HepG2 (cell line): ENCODE data around the gene NPNT. TPM values are rescaled to one million over a fixed set of nuclear protein-coding genes. Genes with fewer than 3 reads are reported as not detected.

ENCODE experiments used
- ATAC-seq: fragments of 200-7000 bp; cut with Tn5 transposase; 3 replicates; pipeline ENCODE4 v1.9.1; 2020; ENCODE audit warnings: mild to moderate bottlenecking, moderate library complexity
- BruUV-seq: library from RNA; stranded (reverse); fragments of 400-500 nt; replicated peaks from 2 replicates; lab custom pipeline; 2021; lab: Mats Ljungman, UMichigan
- CTCF ChIA-PET: fragments of 300-600 bp; formaldehyde crosslinking; extraction: SDS; loops from one replicate; lab custom pipeline; 2021; ENCODE audit warnings: low total read pairs, inconsistent platforms, low intra/inter-chr PET ratio; lab: Yijun Ruan, JAX
- POLR2A ChIA-PET: fragments of 350-600 bp; sonication (Branson Sonifier 250); formaldehyde crosslinking; loops from one replicate; lab custom pipeline; 2020; ENCODE audit warnings: antibody characterized with exemption, inconsistent platforms; lab: Yijun Ruan, JAX
- DNase-seq: peaks from one replicate; pipeline ENCODE4 v3.0.0-alpha.2; 2015; ENCODE audit warnings: low spot score
- FAIRE-seq: peaks from 3 replicates; lab custom pipeline; 2011; peaks lifted over from hg19 to GRCh38; lab: Jason Lieb, UNC
- H2AFZ ChIP-seq: one replicate; pipeline ENCODE4 v1.6.1; 2011; ENCODE audit warnings: low read length, inconsistent platforms
- H3K27ac ChIP-seq: fragments of 300-600 bp; 3 replicates; pipeline ENCODE4 v1.8.0; 2011; ENCODE audit warnings: mixed run types, mild to moderate bottlenecking, mixed read lengths, low read length, inconsistent platforms; ENCODE audit not compliant: insufficient read depth; ENCODE audit errors: extremely low read length
- H3K27me3 ChIP-seq, 2 experiments: fragments of 200-600 bp in 1 of 2; 2 replicates in 1 of 2; 3 replicates in 1 of 2; pipeline versions ENCODE4 v1.6.0 to v1.8.0; 2011; ENCODE audit warnings: low read length in 2 of 2, mild to moderate bottlenecking in 2 of 2, moderate library complexity in 2 of 2, inconsistent platforms in 1 of 2; ENCODE audit not compliant: insufficient read depth in 2 of 2, control insufficient read depth in 1 of 2
- H3K36me3 ChIP-seq, 2 experiments: fragments of 200-600 bp in 1 of 2; replicated peaks in 1 of 2; 2 replicates in 1 of 2; 3 replicates in 1 of 2; pipeline versions ENCODE4 v1.5.1 to v1.8.0; 2011; ENCODE audit warnings: low read length in 2 of 2, inconsistent platforms in 1 of 2; ENCODE audit not compliant: insufficient read depth in 2 of 2, control insufficient read depth in 1 of 2
- H3K4me1 ChIP-seq: 2 replicates; pipeline ENCODE4 v1.5.1; 2012; ENCODE audit warnings: low read length, inconsistent platforms; ENCODE audit not compliant: insufficient read depth
- H3K4me2 ChIP-seq: 2 replicates; pipeline ENCODE4 v1.6.0; 2011; ENCODE audit warnings: low read depth, low read length, inconsistent platforms
- H3K4me3 ChIP-seq, 3 experiments: fragments of 200-600 bp in 1 of 3; sonication (generic), shearing (Covaris generic) in 1 of 3; replicated peaks in 1 of 3; 2 replicates each; pipeline ENCODE4 v1.5.1; 2011 to 2016; ENCODE audit warnings: low read length in 3 of 3, inconsistent platforms in 2 of 3, low read depth in 2 of 3, mild to moderate bottlenecking in 2 of 3, control low read depth in 1 of 3, mixed read lengths in 1 of 3; ENCODE audit not compliant: insufficient read depth in 1 of 3
- H3K79me2 ChIP-seq: one replicate; pipeline ENCODE4 v1.6.1; 2011; ENCODE audit warnings: low read length, inconsistent platforms; ENCODE audit not compliant: insufficient read depth
- H3K9ac ChIP-seq: 2 replicates; pipeline ENCODE4 v1.6.0; 2011; ENCODE audit warnings: mild to moderate bottlenecking, low read depth, low read length, inconsistent platforms; ENCODE audit not compliant: insufficient read depth
- H3K9me3 ChIP-seq: 2 replicates; pipeline ENCODE4 v1.5.1; 2012; ENCODE audit warnings: mild to moderate bottlenecking, low read length
- H4K20me1 ChIP-seq: 2 replicates; pipeline ENCODE4 v1.6.0; 2011; ENCODE audit warnings: inconsistent platforms, mild to moderate bottlenecking, low read length, moderate library complexity; ENCODE audit not compliant: insufficient read depth
- HNRNPUL1 ChIP-seq: fragments of 200-400 bp; formaldehyde crosslinking; IDR thresholded peaks from 2 replicates; pipeline ENCODE4 v1.6.1; 2017; ENCODE audit warnings: low read depth, mild to moderate bottlenecking, low read length, moderate library complexity
- KDM5A ChIP-seq: fragments of 200-600 bp; sonication (generic); IDR thresholded peaks from 2 replicates; pipeline ENCODE4 v1.7.0; 2018; ENCODE audit warnings: antibody characterized with exemption, mild to moderate bottlenecking, low read length, borderline replicate concordance
- NR1H2 ChIP-seq: sonication (generic); formaldehyde crosslinking; IDR thresholded peaks from 2 replicates; pipeline ENCODE4 v1.8.1; 2022; ENCODE audit warnings: low read depth, missing genetic modification reagents, borderline replicate concordance
- NRL ChIP-seq: sonication (generic); formaldehyde crosslinking; IDR thresholded peaks from 2 replicates; pipeline ENCODE4 v1.5.0; 2020; ENCODE audit warnings: missing genetic modification reagents, mild to moderate bottlenecking, moderate library complexity, borderline replicate concordance
- ZNF205 ChIP-seq: IDR thresholded peaks from 2 replicates; pipeline ENCODE4 v1.6.1; 2018; ENCODE audit warnings: missing biosample characterization, missing genetic modification reagents
- ZNF577 ChIP-seq: sonication (generic); formaldehyde crosslinking; IDR thresholded peaks from 2 replicates; pipeline ENCODE4 v1.4.0; 2020; ENCODE audit warnings: mild to moderate bottlenecking, low read depth, missing genetic modification reagents, borderline replicate concordance
- ZNF792 ChIP-seq: IDR thresholded peaks from 2 replicates; pipeline ENCODE4 v1.6.1; 2016
- ZSCAN25 ChIP-seq: sonication (generic); formaldehyde crosslinking; IDR thresholded peaks from 2 replicates; pipeline ENCODE4 v1.8.0; 2022; ENCODE audit warnings: mild to moderate bottlenecking, missing genetic modification reagents
- WGBS: methylation state at CpG from one replicate; pipeline ENCODE4 v1.1.6; 2017; ENCODE audit warnings: low lambda C conversion rate; 5-methylcytosine and 5-hydroxymethylcytosine counted together
- in situ Hi-C: cut with HindIII; loops from 2 replicates; pipeline ENCODE4 v1.10.0; 2017; ENCODE audit warnings: low pct_unique_long_range_greater_than_20kb; ENCODE audit not compliant: extremely low pct_ligation_motif_present
- intact Hi-C: fragments of 100-400 bp; cut with micrococcal nuclease; formaldehyde crosslinking; loops from one replicate; pipeline ENCODE4 v1.10.0; 2022; ENCODE audit not compliant: unreplicated experiment
- polyA plus RNA-seq, 8 experiments: library from polyadenylated mRNA; depleted of rRNA in 3 of 8; stranded (reverse) in 7 of 8; unstranded in 1 of 8; fragments of >200 nt; fragmentation: Illumina TruSeq in 4 of 8; extraction: Trizol in 4 of 8; gene quantifications; 2 replicates each; pipeline versions ENCODE4 v1.2.1 to v1.2.3, GENCODE V29; 2011 to 2016; ENCODE audit warnings: low read depth in 4 of 8, missing spikeins in 1 of 8, mixed read lengths in 1 of 8; ENCODE audit not compliant: insufficient read depth in 1 of 8
- total RNA-seq, 5 experiments: library from RNA; depleted of rRNA; stranded (reverse); fragments of >200 nt; fragmentation: Illumina TruSeq; extraction: Trizol; gene quantifications; 2 replicates each; pipeline ENCODE4 v1.2.3, GENCODE V29; 2016; ENCODE audit warnings: low read depth in 1 of 5
- TF ChIP-seq, protein P1 (sequence below), 2 experiments: sonication (generic) in 1 of 2; formaldehyde crosslinking in 1 of 2; IDR thresholded peaks; 2 replicates each; pipeline versions ENCODE4 v1.4.0 to v1.6.1; 2016 to 2020; ENCODE audit warnings: borderline replicate concordance in 1 of 2, low read depth in 1 of 2, mild to moderate bottlenecking in 1 of 2, missing genetic modification reagents in 1 of 2
- TF ChIP-seq, protein P2 (sequence below): sonication (generic); formaldehyde crosslinking; IDR thresholded peaks from 2 replicates; pipeline ENCODE4 v1.4.0; 2020; ENCODE audit warnings: mild to moderate bottlenecking, missing genetic modification reagents

Gene NPNT
- total and polyA plus RNA-seq, 2 of the 13 experiments (the other 11 are each of a cell fraction or from before 2014, with no cell fraction given), result 1.1 to 19.1 TPM

DNA sequence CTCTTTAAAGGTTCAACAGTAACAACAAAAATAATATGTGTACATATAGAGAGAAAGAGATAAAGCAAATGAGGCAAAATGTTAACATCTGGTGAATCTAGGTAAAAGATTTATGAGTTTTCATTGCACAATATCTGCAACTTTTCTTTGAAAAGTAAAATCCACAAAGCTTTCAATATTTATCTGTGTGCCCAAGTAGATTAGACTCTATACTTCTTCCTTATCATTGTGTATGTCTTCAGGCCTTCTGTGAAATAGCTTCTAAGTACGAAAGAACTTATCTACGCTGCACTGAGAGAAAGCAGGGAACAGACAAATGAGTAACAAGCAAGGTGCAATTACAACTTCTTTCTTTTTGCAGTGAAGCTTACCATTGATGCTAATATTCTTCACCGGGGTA is 81.6 kb downstream of the NPNT start:
- no peak overlapping the region for H3K4me2 ChIP-seq
- TF ChIP-seq NRL (no peak), ZSCAN25 (CRISPR knock-in tag) (no peak), ZNF792 (CRISPR knock-in tag) (no peak), ZNF205 (CRISPR knock-in tag) (no peak), HNRNPUL1 (no peak), NR1H2 (CRISPR knock-in tag) (no peak), KDM5A (no peak), ZNF577 (CRISPR knock-in tag) (no peak)
- TF ChIP-seq, protein P1, sequence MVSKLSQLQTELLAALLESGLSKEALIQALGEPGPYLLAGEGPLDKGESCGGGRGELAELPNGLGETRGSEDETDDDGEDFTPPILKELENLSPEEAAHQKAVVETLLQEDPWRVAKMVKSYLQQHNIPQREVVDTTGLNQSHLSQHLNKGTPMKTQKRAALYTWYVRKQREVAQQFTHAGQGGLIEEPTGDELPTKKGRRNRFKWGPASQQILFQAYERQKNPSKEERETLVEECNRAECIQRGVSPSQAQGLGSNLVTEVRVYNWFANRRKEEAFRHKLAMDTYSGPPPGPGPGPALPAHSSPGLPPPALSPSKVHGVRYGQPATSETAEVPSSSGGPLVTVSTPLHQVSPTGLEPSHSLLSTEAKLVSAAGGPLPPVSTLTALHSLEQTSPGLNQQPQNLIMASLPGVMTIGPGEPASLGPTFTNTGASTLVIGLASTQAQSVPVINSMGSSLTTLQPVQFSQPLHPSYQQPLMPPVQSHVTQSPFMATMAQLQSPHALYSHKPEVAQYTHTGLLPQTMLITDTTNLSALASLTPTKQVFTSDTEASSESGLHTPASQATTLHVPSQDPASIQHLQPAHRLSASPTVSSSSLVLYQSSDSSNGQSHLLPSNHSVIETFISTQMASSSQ (IDR thresholded peaks at IDR 0.05; ENCODE audit: low read depth), result no peak
- TF ChIP-seq, protein P1 (CRISPR knock-in tag; IDR thresholded peaks at IDR 0.05; ENCODE audit: borderline replicate concordance), result no peak
- TF ChIP-seq, protein P2, sequence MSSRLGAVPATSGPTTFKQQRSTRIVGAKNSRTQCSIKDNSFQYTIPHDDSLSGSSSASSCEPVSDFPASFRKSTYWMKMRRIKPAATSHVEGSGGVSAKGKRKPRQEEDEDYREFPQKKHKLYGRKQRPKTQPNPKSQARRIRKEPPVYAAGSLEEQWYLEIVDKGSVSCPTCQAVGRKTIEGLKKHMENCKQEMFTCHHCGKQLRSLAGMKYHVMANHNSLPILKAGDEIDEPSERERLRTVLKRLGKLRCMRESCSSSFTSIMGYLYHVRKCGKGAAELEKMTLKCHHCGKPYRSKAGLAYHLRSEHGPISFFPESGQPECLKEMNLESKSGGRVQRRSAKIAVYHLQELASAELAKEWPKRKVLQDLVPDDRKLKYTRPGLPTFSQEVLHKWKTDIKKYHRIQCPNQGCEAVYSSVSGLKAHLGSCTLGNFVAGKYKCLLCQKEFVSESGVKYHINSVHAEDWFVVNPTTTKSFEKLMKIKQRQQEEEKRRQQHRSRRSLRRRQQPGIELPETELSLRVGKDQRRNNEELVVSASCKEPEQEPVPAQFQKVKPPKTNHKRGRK (CRISPR knock-in tag), result no peak
- TF ChIP-seq, all 625 proteins: peak for 0
- in situ Hi-C loops, result no loop called here
- CTCF ChIA-PET, result no interaction called here
- Histone ChIP-seq H3K79me2 (no peaks in the 10 kb centered on the region), H4K20me1 (no peaks in the 10 kb centered on the region), H3K36me3 (no peaks in the 10 kb centered on the region), H3K4me3 (no peak overlapping the region), H3K27ac (no peak overlapping the region), H2AFZ (no peak overlapping the region), H3K9me3 (no peaks in the 10 kb centered on the region), H3K4me1 (no peaks in the 10 kb centered on the region), H3K27me3 (no peaks in the 10 kb centered on the region), H3K9ac (no peak overlapping the region)
- DNase-seq (no peak), FAIRE-seq (no peak), ATAC-seq (no peak)
- BruUV-seq, result no TSS peak
- intact Hi-C loops, result no loop called here
- POLR2A ChIA-PET, result no interaction called here
- WGBS, result 80% methylated on average over 3 of the region's 3 CpGs
